ENCODE measurements around the gene RDX. TPM values are rescaled to one million over a fixed set of nuclear protein-coding genes. Genes with fewer than 3 reads are reported as not detected.

RDX gene
- total and polyA plus RNA-seq, 2 of the 8 experiments (the other 6 are each of a cell fraction or from before 2014, with no cell fraction given), result 27.4 to 100 TPM

GRCh38 chr11:110299006-110299785 lies 2.8 kb upstream of the RDX start (continued):
- TF ChIP-seq TAF1 (IDR thresholded peaks at IDR 0.05; ENCODE audit: low read depth, low read length) (no peak), CTBP2 (IDR thresholded peaks at IDR 0.05; ENCODE audit: borderline replicate concordance, insufficient read depth, insufficient read length, low read length) (no peak), CHD2 (IDR thresholded peaks at IDR 0.05; ENCODE audit: low read length) (no peak), CBX8 (IDR thresholded peaks at IDR 0.05; ENCODE audit: borderline replicate concordance, low read depth, low read length) (no peak), USF2 (IDR thresholded peaks at IDR 0.05; ENCODE audit: low read length) (no peak), RXRA (IDR thresholded peaks at IDR 0.05; ENCODE audit: insufficient read depth, low read depth, low read length) (no peak), ASH2L (IDR thresholded peaks at IDR 0.05; ENCODE audit: low read length) (no peak)
- TF ChIP-seq, protein P1, sequence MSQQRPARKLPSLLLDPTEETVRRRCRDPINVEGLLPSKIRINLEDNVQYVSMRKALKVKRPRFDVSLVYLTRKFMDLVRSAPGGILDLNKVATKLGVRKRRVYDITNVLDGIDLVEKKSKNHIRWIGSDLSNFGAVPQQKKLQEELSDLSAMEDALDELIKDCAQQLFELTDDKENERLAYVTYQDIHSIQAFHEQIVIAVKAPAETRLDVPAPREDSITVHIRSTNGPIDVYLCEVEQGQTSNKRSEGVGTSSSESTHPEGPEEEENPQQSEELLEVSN (IDR thresholded peaks at IDR 0.05), result no peak
- TF ChIP-seq, protein P2, sequence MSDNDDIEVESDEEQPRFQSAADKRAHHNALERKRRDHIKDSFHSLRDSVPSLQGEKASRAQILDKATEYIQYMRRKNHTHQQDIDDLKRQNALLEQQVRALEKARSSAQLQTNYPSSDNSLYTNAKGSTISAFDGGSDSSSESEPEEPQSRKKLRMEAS (IDR thresholded peaks at IDR 0.05), result no peak

Measured in H1 (cell line).